Breast epithelium (tissue), 3 donors: ENCODE results near the gene COQ8B.

ENCODE experiments used
- POLR2A ChIP-seq: fragments of 450-650 bp; IDR thresholded peaks from one replicate; pipeline ENCODE4 v1.6.1; 2016; ENCODE audit warnings: antibody characterized with exemption, mild to moderate bottlenecking, moderate library complexity
- POLR2AphosphoS5 ChIP-seq, 3 donors: sonication (generic); formaldehyde crosslinking; IDR thresholded peaks; one replicate each; pipeline ENCODE4 v1.6.1; 2017; ENCODE audit warnings: antibody characterized with exemption in 3 of 3
- TF ChIP-seq, protein P1 (sequence below), 3 donors: fragments of 450-650 bp; IDR thresholded peaks; one replicate each; pipeline ENCODE4 v1.5.1; 2016 to 2017; ENCODE audit warnings: antibody characterized with exemption in 3 of 3, mild to moderate bottlenecking in 3 of 3, moderate library complexity in 3 of 3

DNA sequence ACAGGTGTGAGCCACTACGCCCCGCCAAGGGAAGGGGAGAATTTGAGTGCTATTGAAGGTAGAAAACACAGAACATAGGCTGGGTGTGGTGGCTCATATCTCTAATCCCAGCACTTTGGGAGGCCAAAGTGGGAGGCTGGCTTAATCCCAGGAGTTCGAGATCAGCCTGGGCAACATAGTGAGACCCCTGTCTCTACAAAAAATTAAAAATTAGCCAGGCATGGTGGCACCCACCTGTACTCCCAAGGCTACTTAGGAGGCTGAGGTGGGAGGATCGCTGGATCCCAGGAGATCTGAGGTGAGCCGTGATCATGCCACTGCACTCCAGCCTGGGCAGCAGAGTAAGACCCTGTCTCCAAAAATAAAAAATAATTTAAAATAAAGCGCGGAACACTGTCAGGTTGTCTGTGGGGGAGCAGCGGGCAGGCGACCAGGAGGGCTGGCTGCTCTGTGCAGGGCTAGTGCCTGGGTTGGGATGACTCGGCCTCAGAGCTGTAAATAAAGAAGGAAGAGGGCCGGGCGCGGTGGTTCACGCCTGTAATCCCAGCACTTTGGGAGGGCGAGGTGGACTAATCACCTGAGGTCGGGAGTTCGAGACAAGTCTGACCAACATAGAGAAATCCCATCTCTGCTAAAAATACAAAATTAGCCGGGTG, 74.5 kb downstream of the COQ8B start:
- TF ChIP-seq POLR2A (no peak), POLR2AphosphoS5 (IDR thresholded peaks at IDR 0.05) (no peak)
- TF ChIP-seq, protein P1, sequence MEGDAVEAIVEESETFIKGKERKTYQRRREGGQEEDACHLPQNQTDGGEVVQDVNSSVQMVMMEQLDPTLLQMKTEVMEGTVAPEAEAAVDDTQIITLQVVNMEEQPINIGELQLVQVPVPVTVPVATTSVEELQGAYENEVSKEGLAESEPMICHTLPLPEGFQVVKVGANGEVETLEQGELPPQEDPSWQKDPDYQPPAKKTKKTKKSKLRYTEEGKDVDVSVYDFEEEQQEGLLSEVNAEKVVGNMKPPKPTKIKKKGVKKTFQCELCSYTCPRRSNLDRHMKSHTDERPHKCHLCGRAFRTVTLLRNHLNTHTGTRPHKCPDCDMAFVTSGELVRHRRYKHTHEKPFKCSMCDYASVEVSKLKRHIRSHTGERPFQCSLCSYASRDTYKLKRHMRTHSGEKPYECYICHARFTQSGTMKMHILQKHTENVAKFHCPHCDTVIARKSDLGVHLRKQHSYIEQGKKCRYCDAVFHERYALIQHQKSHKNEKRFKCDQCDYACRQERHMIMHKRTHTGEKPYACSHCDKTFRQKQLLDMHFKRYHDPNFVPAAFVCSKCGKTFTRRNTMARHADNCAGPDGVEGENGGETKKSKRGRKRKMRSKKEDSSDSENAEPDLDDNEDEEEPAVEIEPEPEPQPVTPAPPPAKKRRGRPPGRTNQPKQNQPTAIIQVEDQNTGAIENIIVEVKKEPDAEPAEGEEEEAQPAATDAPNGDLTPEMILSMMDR (IDR thresholded peaks at IDR 0.05), result no peak
